HG02852 (cell line): ENCODE measurements around the gene KBTBD12.
"Not testable (repeated sequence)": the region's sequence is repeated elsewhere in the genome, so short reads cannot be mapped to it uniquely, and the experiment has no call there.

Experiments used
- ATAC-seq: cut with Tn5 transposase; IDR thresholded peaks from one replicate; pipeline ENCODE4 v1.9.1; 2021; ENCODE audit warnings: mild to moderate bottlenecking, moderate library complexity; ENCODE audit not compliant: unreplicated experiment

Gene KBTBD12

GRCh38 chr3:127915115-127915936, at the start of gene KBTBD12:
Gene KBTBD12 (plus strand): TSS chr3:127915232. CDS start chr3:127923062, 7,830 bp downstream.
- no peak for ATAC-seq

- ATAC-seq: no peak
Measured at GRCh38 chr3:127865941-127866340, 49.1 kb upstream of the KBTBD12 start.

GRCh38 chr3:127867412-127867811, 47.6 kb upstream of the KBTBD12 start:
- ATAC-seq: no peak

GRCh38 chr3:127867986-127868385, 47.0 kb upstream of the KBTBD12 start:
- ATAC-seq: no peak

- no peak for ATAC-seq
Measured at GRCh38 chr3:127870156-127870555, 44.9 kb upstream of the KBTBD12 start.

GRCh38 chr3:127874097-127874496, 40.9 kb upstream of the KBTBD12 start:
- not testable (repeated sequence) for ATAC-seq

GRCh38 chr3:127881586-127881985, 33.4 kb upstream of the KBTBD12 start:
- ATAC-seq: no peak

- no peak for ATAC-seq
Measured at GRCh38 chr3:127884041-127884440, 31.0 kb upstream of the KBTBD12 start.

- ATAC-seq: no peak
Measured at GRCh38 chr3:127886231-127886955, 28.6 kb upstream of the KBTBD12 start.

GRCh38 chr3:127886956-127887231, 28.1 kb upstream of the KBTBD12 start:
- ATAC-seq: no peak

GRCh38 chr3:127887321-127887720, 27.7 kb upstream of the KBTBD12 start:
- no peak for ATAC-seq

- no peak for ATAC-seq
Measured at GRCh38 chr3:127888156-127888555, 26.9 kb upstream of the KBTBD12 start.

- ATAC-seq: no peak
Measured at GRCh38 chr3:127888564-127889107, 26.4 kb upstream of the KBTBD12 start.

GRCh38 chr3:127889461-127889863, 25.6 kb upstream of the KBTBD12 start:
- no peak for ATAC-seq

GRCh38 chr3:127889976-127890650, 24.9 kb upstream of the KBTBD12 start:
- no peak for ATAC-seq

- ATAC-seq: not testable (repeated sequence)
Measured at GRCh38 chr3:127890651-127891290, 24.3 kb upstream of the KBTBD12 start.

GRCh38 chr3:127894481-127894880, 20.6 kb upstream of the KBTBD12 start:
- no peak for ATAC-seq

GRCh38 chr3:127899200-127899599, 15.8 kb upstream of the KBTBD12 start:
- no peak for ATAC-seq

GRCh38 chr3:127899766-127900165, 15.3 kb upstream of the KBTBD12 start:
- no peak for ATAC-seq

GRCh38 chr3:127900536-127900935, 14.5 kb upstream of the KBTBD12 start:
- no peak for ATAC-seq

- no peak for ATAC-seq
Measured at GRCh38 chr3:127902486-127902885, 12.5 kb upstream of the KBTBD12 start.
